HG02571 (cell line): ENCODE data around the gene SATB1.
"Not testable (repeated sequence)": the region's sequence is repeated elsewhere in the genome, so short reads cannot be mapped to it uniquely, and the experiment has no call there.

Experiments
- ATAC-seq: cut with Tn5 transposase; IDR thresholded peaks from one replicate; pipeline ENCODE4 v1.9.1; 2021; ENCODE audit warnings: mild to moderate bottlenecking, moderate library complexity; ENCODE audit not compliant: unreplicated experiment

SATB1 gene

DNA sequence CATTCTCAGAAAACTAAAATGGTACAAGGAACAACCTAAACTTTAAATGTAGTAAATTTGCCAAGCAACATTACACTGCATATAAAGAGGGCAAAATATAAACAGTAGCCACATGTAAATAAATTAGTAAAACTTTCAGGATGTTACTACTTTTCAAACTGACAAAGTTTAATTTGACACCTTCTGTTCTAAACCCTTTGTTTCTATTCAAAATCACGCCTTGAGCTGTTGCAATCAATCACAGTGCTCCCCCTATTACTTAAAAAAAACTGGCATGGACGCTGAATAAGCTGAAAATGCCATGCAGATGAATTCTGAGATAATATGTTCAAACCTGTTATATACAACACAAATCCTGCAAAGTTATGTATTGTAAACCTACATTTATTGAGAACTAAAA, 69.3 kb downstream of the SATB1 start:
- no peak for ATAC-seq

GRCh38 chr3:18354701-18355100, 70.4 kb downstream of the SATB1 start:
- no peak for ATAC-seq

- ATAC-seq: no peak
Observed at GRCh38 chr3:18351823-18352744, 73.1 kb downstream of the SATB1 start.

DNA sequence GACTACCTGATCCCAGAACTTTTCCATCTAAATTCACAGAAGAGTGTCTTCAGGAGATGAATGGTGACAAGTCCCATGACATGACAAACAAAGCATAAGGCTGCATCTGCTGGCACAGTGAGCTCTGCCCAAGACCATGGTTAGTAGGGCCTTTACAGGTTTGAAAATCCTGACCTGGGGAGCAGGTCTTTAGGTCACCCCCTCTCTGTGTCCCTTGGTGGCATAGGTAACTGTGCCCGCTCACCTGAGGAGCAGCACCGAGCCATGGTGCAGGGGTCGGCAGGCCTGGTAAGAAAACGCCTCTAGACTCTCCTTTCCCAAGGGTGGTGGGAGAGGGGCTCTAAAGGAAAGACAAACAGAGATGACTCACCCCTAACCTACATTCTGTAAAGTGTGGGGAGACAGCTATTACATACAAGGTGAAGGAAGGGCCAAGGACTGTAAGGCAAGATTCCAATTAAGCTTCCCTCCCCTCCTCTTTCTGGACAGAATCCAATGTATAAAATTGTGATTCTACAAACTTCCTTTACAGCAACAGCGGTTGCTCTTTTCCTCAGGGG, 74.0 kb downstream of the SATB1 start:
- no peak for ATAC-seq

- no peak for ATAC-seq
Observed at GRCh38 chr3:18349197-18349798, 75.8 kb downstream of the SATB1 start.

GRCh38 chr3:18346097-18346496, 79.0 kb downstream of the SATB1 start:
- no peak for ATAC-seq

- no peak for ATAC-seq
Observed at GRCh38 chr3:18345015-18345367, 80.1 kb downstream of the SATB1 start.

DNA sequence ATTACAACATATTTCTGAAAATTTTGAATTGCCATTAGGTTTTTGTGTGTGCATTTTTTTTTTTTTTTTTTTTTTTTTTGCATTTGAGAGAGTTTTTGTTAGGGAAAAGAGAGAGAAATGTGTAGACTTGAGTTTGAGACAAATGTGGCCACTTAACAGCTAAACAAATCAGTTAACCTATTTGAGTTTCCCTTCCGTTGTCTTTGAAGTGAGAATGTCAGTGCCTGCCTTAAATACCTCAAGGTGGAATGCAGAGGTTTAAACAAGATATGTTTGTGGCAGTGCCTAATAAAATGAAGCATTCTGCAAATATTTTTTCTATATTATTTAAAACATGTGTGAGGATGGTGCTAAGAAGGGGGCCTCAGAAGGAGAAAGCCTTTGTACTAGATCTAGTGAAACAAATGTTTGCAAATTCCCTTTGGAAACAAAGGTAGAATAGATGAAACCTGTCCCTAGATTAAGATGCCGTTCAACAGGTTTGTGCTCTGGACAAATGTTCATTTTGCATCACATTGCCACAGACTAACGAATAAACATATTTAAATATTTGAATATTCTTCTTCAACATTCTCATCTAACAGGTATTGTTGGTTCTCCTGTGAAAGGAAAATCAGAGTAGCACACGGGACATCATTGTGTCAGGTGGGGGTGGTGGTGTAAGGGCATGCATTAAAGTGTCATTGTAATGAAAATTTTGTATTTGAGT, 80.7 kb downstream of the SATB1 start:
- ATAC-seq: no peak

DNA sequence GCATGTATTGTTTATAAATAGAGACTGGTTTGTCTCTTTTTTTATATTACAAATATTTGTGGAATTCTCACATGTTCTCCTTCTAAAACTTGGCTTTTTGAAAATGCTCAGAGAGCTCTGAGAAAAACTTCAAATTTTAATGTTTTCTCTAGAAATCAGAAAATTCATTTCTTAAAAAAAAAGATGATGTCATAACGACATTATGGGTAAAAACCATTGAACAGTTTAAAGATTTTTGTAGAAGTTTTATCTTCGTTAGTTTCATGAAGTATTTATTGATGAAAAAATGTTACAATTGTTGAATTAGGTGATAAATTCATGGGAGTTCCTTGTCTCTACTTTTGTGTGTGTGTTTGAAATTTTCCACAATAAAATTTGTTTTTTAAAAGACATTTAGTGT, 81.3 kb downstream of the SATB1 start:
- ATAC-seq: no peak

DNA sequence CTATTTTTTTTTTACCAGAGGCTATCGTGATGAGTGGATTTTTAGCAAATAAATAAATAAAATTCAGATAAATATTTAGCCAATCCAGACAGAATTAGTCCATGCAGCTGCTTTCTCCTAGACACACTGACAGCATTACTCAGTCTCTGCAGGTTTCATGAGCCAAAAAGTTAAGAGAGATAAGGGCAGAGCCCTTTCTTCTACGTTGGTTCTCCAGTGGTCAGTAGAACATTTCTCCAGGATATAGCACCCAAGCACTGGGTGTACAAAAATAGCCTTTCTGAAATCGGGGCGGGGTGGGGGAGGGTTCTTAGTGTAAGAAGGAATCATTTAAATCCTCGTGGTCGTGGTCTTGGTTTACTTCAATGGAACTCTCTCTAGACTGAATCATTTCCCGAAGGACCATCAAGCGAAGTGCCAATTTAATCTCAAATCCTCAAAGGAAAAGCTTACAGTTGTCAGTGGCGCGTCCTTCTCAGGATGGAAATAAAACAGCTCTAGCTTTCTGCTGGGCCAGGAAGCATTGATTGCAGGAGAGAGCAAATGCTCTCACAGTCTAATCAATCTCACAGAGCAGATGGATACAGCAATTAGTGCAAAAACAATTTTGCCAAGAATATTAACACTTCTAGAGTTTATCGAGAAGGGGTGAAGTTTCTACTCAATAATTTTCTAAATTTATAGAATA, 86.2 kb downstream of the SATB1 start:
- no peak for ATAC-seq

- ATAC-seq: no peak
Observed at GRCh38 chr3:18337231-18337630, 87.9 kb downstream of the SATB1 start.

DNA sequence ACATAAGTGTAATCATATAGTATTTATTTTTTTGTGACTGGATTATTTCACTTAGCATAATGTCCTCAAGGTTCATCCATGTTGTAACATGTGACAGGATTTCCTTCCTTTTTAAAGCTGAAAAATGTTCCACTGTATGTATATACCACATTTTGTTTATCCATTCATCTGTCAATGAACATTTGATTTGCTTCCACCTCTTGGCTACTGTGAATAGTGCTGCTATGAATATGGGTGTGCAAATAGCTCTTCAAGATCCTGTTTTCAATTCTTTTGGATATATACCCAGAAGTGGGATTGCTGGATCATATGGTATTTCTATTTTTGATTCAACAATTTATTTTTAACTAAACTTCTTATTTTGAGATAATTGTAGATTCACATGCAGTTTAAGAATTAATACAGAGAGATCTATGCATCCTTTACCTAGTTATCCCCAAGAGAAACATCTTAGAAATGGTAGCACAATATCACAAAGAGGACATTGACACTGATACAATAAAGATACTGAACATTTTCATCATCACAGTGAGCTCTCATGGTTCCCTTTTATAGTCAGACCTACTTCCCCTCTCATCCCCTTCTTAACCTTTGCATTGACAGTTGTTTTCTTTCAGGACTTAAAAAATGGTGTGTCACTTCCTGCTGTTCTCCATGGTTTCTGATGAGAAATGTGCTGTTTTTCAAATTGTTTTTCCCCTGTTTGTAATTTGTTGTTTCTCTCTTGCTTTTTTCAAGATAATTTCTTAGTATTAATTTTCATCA, 90.1 kb downstream of the SATB1 start:
- no peak for ATAC-seq

DNA sequence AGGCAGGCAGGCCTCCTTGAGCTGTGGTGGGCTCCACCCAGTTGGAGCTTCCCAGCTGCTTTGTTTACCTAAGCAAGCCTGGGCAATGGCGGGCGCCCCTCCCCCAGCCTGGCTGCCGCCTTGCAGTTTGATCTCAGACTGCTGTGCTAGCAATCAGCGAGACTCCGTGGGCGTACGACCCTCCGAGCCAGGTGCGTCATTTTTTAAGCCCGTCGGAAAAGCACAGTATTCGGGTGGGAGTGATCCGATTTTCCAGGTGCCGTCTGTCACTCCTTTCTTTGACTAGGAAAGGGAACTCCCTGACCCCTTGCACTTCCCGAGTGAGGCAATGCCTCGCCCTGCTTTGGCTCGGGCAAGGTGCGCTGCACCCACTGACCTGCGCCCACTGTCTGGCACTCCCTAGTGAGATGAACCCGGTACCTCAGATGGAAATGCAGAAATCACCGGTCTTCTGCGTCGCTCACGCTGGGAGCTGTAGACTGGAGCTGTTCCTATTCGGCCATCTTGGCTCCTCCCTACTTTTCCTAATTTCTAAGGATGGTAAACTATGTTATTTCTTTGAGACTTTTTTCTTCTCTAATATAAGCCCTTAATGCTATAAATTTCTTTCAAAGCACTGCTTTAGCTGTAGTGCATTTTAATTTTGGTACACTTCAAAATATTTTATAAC, 94.2 kb downstream of the SATB1 start:
- not testable (repeated sequence) for ATAC-seq

DNA sequence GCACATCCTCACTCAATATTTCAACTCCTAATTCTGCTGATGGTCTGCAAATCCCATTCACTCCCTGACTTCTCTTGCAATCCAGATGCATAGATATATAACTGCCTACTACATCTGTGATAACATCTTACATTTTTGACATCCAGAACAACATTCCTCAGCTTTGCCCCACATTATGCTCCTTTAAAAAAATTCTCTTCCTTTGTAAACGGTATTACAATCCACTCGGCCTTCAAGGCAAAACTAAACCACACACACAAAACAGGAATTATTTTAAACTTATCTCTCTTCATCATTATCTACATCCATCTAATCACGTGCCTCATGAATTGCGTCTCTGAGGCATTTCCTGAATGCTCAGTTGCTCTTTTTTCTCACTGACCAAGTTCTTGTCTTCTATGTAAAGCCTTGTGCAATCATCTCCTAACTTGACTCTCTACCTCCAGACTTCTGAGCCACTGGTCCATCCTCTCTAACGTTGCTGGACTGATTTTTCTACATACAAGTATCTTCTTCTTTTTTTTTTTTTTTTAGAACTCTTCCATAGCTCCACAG, 117.0 kb downstream of the SATB1 start:
- no peak for ATAC-seq

- ATAC-seq: no peak
Observed at GRCh38 chr3:18307529-18307928, 117.6 kb downstream of the SATB1 start.

GRCh38 chr3:18302517-18302916, 122.6 kb downstream of the SATB1 start:
- ATAC-seq: no peak

- no peak for ATAC-seq
Observed at GRCh38 chr3:18301781-18302180, 123.4 kb downstream of the SATB1 start.

GRCh38 chr3:18300916-18301315, 124.2 kb downstream of the SATB1 start:
- ATAC-seq: no peak

DNA sequence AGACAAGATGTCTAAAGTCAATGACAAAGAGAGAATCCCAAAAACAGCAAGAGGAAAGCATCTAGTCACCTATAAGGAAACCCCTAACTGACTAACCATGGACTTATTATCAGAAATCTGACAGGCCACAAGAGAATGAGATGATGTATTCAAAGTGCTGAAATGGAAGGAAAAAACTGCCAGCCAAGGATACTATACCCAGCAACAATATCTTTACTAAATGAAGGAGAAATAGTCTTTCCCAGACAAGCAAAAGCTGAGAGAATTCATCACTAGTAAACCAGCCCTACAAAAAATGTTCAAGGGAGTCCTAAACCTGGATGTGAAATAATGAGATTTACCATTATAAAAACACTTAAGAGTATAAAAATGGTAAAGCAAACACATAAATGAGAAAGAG, 128.0 kb downstream of the SATB1 start:
- ATAC-seq: no peak
